Neural cell (in vitro differentiated cells): ENCODE results near the gene NUCB1. TPM values are rescaled to one million over a fixed set of nuclear protein-coding genes. Genes with fewer than 3 reads are reported as not detected.

Experiments
- H2AFZ ChIP-seq: fragments of 200-600, 300-800 bp; sonication (generic), shearing (Covaris generic); 2 replicates; pipeline ENCODE4 v1.6.0; 2014; ENCODE audit warnings: low read depth, mild to moderate bottlenecking, antibody characterized with exemption, low read length, moderate library complexity
- H3F3A ChIP-seq: fragments of 200-600 bp; shearing (Covaris generic); 2 replicates; pipeline ENCODE4 v1.6.1; 2016; ENCODE audit warnings: mild to moderate bottlenecking, moderate library complexity, mixed read lengths, antibody characterized with exemption, low read length; ENCODE audit not compliant: insufficient read depth, poor library complexity, severe bottlenecking
- H3K27ac ChIP-seq: fragments of 200-600, 300-800 bp; sonication (generic), shearing (Covaris generic); 2 replicates; pipeline ENCODE4 v1.5.1; 2014; ENCODE audit warnings: mild to moderate bottlenecking, low read length, moderate library complexity
- H3K27me3 ChIP-seq: fragments of 300-800, 200-600 bp; sonication (generic), shearing (Covaris generic); 2 replicates; pipeline ENCODE4 v1.6.0; 2014; ENCODE audit warnings: mild to moderate bottlenecking, low read depth, low read length, moderate library complexity; ENCODE audit not compliant: insufficient read depth
- H3K36me3 ChIP-seq: fragments of 300-800, 200-600 bp; sonication (generic), shearing (Covaris generic); 2 replicates; pipeline ENCODE4 v1.5.1; 2014; ENCODE audit warnings: mild to moderate bottlenecking, antibody characterized with exemption, low read length, moderate library complexity; ENCODE audit not compliant: insufficient read depth
- H3K4me2 ChIP-seq: fragments of 300-800, 200-600 bp; sonication (generic), shearing (Covaris generic); 2 replicates; pipeline ENCODE4 v1.6.0; 2014; ENCODE audit warnings: mild to moderate bottlenecking, low read length
- H3K4me3 ChIP-seq: fragments of 300-800, 200-600 bp; sonication (generic), shearing (Covaris generic); 2 replicates; pipeline ENCODE4 v1.5.1; 2014; ENCODE audit warnings: mild to moderate bottlenecking, low read length, moderate library complexity
- H3K79me2 ChIP-seq: fragments of 200-600 bp; shearing (Covaris generic); replicated peaks from 2 replicates; pipeline ENCODE4 v1.6.0; 2014; ENCODE audit warnings: mild to moderate bottlenecking, low read length, moderate library complexity; ENCODE audit not compliant: insufficient read depth
- H3K9ac ChIP-seq: fragments of 300-800, 200-600 bp; sonication (generic), shearing (Covaris generic); 2 replicates; pipeline ENCODE4 v1.6.1; 2016; ENCODE audit warnings: mild to moderate bottlenecking, low read length, mixed read lengths
- H3K9me2 ChIP-seq: fragments of 200-600 bp; shearing (Covaris generic); 2 replicates; pipeline ENCODE4 v1.6.1; 2016; ENCODE audit warnings: mild to moderate bottlenecking, low read length, mixed read lengths; ENCODE audit not compliant: insufficient read depth
- H3K9me3 ChIP-seq: fragments of 200-600, 300-800 bp; sonication (generic), shearing (Covaris generic); 2 replicates; pipeline ENCODE4 v1.6.1; 2016; ENCODE audit warnings: mild to moderate bottlenecking, mixed run types, low read length, moderate library complexity, mixed read lengths
- H4K20me1 ChIP-seq: fragments of 200-600 bp; shearing (Covaris generic); 2 replicates; pipeline ENCODE4 v1.6.1; 2016; ENCODE audit warnings: mild to moderate bottlenecking, mixed run types; ENCODE audit not compliant: insufficient read depth
- CTCF ChIP-seq: fragments of 450-650 bp; IDR thresholded peaks from 2 replicates; pipeline ENCODE4 v1.5.1; 2014; ENCODE audit warnings: antibody characterized with exemption, mild to moderate bottlenecking, moderate library complexity; ENCODE audit not compliant: poor library complexity, severe bottlenecking
- EP300 ChIP-seq: fragments of 450-650 bp; conservative IDR thresholded peaks from 2 replicates; pipeline ENCODE4 v1.6.1; 2014; ENCODE audit warnings: antibody characterized with exemption, mild to moderate bottlenecking, moderate library complexity; ENCODE audit not compliant: poor library complexity, severe bottlenecking
- EZH2 ChIP-seq: fragments of 200-600, 300-800 bp; shearing (Covaris generic), sonication (generic); IDR thresholded peaks from 2 replicates; pipeline ENCODE4 v1.6.1; 2014; ENCODE audit warnings: antibody characterized with exemption, low read length, borderline replicate concordance, mild to moderate bottlenecking; ENCODE audit not compliant: insufficient read depth, poor library complexity, severe bottlenecking
- MXI1 ChIP-seq: fragments of 450-650 bp; conservative IDR thresholded peaks from 2 replicates; pipeline ENCODE4 v1.6.1; 2014; ENCODE audit warnings: antibody characterized with exemption, mild to moderate bottlenecking; ENCODE audit not compliant: poor library complexity, severe bottlenecking
- POLR2AphosphoS5 ChIP-seq: IDR thresholded peaks from 2 replicates; pipeline ENCODE4 v1.6.1; 2012
- RAD21 ChIP-seq: fragments of 450-650 bp; conservative IDR thresholded peaks from 2 replicates; pipeline ENCODE4 v1.6.1; 2014; ENCODE audit warnings: antibody characterized with exemption, mild to moderate bottlenecking, moderate library complexity
- SMC3 ChIP-seq: fragments of 450-650 bp; conservative IDR thresholded peaks from 2 replicates; pipeline ENCODE4 v1.6.1; 2014; ENCODE audit warnings: antibody characterized with exemption, mild to moderate bottlenecking, moderate library complexity; ENCODE audit not compliant: poor library complexity
- TAF1 ChIP-seq: IDR thresholded peaks from 2 replicates; pipeline ENCODE4 v1.6.1; 2012; ENCODE audit warnings: low read depth
- polyA plus RNA-seq: library from polyadenylated mRNA; depleted of rRNA; stranded (reverse); fragments of >200 nt; gene quantifications from 2 replicates; pipeline ENCODE4 v1.2.3, GENCODE V29; 2014
- TF ChIP-seq, protein P1 (sequence below): IDR thresholded peaks from 2 replicates; pipeline ENCODE4 v1.6.1; 2012; ENCODE audit warnings: borderline replicate concordance

Gene NUCB1
- polyA plus RNA-seq, 1 donor from 2014 or later, result 80.0 TPM

- no peaks in the 10 kb centered on the region for H4K20me1 ChIP-seq
- no peak overlapping the region for H2AFZ ChIP-seq
Measured at GRCh38 chr19:48877855-48878195, 22.3 kb upstream of the NUCB1 start.

GRCh38 chr19:48878196-48879024, 21.7 kb upstream of the NUCB1 start:
- H4K20me1 ChIP-seq, result no peaks in the 10 kb centered on the region
- H3K36me3 ChIP-seq, result peaks cover 6% of the 10 kb centered on the region
- no peaks in the 10 kb centered on the region for H3K27me3 ChIP-seq
- no peaks in the 10 kb centered on the region for H3F3A ChIP-seq
- H3K9me3 ChIP-seq, result no peaks in the 10 kb centered on the region
- peaks cover 26% of the 10 kb centered on the region for H3K79me2 ChIP-seq
- H3K27ac ChIP-seq, result no peak overlapping the region
- H3K9me2 ChIP-seq, result no peaks in the 10 kb centered on the region
- no peak overlapping the region for H3K4me2 ChIP-seq
- no peak overlapping the region for H3K9ac ChIP-seq
- H2AFZ ChIP-seq, result no peak overlapping the region
- no peak overlapping the region for H3K4me3 ChIP-seq
- TF ChIP-seq, protein P1, sequence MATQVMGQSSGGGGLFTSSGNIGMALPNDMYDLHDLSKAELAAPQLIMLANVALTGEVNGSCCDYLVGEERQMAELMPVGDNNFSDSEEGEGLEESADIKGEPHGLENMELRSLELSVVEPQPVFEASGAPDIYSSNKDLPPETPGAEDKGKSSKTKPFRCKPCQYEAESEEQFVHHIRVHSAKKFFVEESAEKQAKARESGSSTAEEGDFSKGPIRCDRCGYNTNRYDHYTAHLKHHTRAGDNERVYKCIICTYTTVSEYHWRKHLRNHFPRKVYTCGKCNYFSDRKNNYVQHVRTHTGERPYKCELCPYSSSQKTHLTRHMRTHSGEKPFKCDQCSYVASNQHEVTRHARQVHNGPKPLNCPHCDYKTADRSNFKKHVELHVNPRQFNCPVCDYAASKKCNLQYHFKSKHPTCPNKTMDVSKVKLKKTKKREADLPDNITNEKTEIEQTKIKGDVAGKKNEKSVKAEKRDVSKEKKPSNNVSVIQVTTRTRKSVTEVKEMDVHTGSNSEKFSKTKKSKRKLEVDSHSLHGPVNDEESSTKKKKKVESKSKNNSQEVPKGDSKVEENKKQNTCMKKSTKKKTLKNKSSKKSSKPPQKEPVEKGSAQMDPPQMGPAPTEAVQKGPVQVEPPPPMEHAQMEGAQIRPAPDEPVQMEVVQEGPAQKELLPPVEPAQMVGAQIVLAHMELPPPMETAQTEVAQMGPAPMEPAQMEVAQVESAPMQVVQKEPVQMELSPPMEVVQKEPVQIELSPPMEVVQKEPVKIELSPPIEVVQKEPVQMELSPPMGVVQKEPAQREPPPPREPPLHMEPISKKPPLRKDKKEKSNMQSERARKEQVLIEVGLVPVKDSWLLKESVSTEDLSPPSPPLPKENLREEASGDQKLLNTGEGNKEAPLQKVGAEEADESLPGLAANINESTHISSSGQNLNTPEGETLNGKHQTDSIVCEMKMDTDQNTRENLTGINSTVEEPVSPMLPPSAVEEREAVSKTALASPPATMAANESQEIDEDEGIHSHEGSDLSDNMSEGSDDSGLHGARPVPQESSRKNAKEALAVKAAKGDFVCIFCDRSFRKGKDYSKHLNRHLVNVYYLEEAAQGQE, result no peak
- no peak for TF ChIP-seq RAD21
- TF ChIP-seq EP300, result no peak
- no peak for TF ChIP-seq TAF1
- no peak for TF ChIP-seq SMC3
- TF ChIP-seq POLR2AphosphoS5, result no peak
- TF ChIP-seq EZH2, result no peak
- TF ChIP-seq MXI1, result no peak

More at GRCh38 chr19:48877855-48878195, 22.3 kb upstream of the NUCB1 start:
- peaks cover 32% of the 10 kb centered on the region for H3K79me2 ChIP-seq
- H3K9me3 ChIP-seq, result no peaks in the 10 kb centered on the region
- H3K4me2 ChIP-seq, result no peak overlapping the region
- no peak overlapping the region for H3K27ac ChIP-seq
- no peaks in the 10 kb centered on the region for H3K27me3 ChIP-seq
- H3K36me3 ChIP-seq, result peaks cover 6% of the 10 kb centered on the region
- H3F3A ChIP-seq, result no peaks in the 10 kb centered on the region
- no peak overlapping the region for H3K9ac ChIP-seq
- no peaks in the 10 kb centered on the region for H3K9me2 ChIP-seq
- TF ChIP-seq EP300 (no peak), TAF1 (no peak), CTCF (no peak), EZH2 (no peak), MXI1 (no peak), RAD21 (no peak), POLR2AphosphoS5 (no peak), SMC3 (no peak)
- TF ChIP-seq, protein P1, result no peak
- H3K4me3 ChIP-seq, result no peak overlapping the region
